ENCODE results near the gene TRAPPC5. TPM values are rescaled to one million over a fixed set of nuclear protein-coding genes. Genes with fewer than 3 reads are reported as not detected.

The TRAPPC5 gene
- total RNA-seq, 1 experiment from 2014 or later = 101 TPM

DNA sequence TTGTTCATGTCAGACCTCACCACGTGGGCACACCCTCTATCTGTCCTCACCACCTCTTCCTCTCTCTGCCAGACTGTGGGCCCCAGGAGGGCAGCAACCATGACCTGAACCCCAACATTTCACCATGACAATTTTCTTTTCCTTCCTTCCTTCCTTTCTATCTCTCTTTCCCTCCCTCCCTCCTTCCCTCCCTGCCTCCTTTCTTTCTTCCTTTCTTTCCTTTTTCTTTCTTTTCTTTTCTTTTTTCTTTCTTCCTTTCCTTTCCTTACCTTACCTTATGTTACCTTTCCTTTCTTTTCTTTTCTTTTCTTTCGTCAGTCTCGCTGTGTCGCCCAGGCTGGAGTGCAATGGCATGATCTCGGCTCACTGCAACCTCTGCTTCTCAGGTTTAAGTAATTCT is 30.0 kb downstream of the TRAPPC5 start:
- ATAC-seq = no peak
- no TSS peak for BruUV-seq (replicated peaks)
- no peaks in the 10 kb centered on the region for H3K9me3 ChIP-seq (ENCODE audit: control insufficient read depth in 1 of 2, insufficient read depth in 1 of 2, low read depth in 1 of 2, low read length in 2 of 2)
- H3K4me1 ChIP-seq (ENCODE audit: control insufficient read depth in 1 of 2, insufficient read depth in 2 of 2, low read length in 2 of 2) = no peaks in the 10 kb centered on the region
- no peaks in the 10 kb centered on the region for H3K27me3 ChIP-seq (ENCODE audit: insufficient read depth, low read length)
- CTCF ChIA-PET = no interaction called here
- no peak overlapping the region for H3K4me3 ChIP-seq (replicated peaks in 1 of 2; ENCODE audit: low read depth in 1 of 2, low read length in 2 of 2)
- POLR2A ChIA-PET = no interaction called here
- H2AFZ ChIP-seq (ENCODE audit: low read depth, low read length, poor library complexity, severe bottlenecking) = no peak overlapping the region
- H3K4me2 ChIP-seq (ENCODE audit: low read length) = no peak overlapping the region
- RAD21 ChIA-PET (ENCODE audit: low non-redundant PET in 1 of 2, low total read pairs in 2 of 2, uncharacterized antibody in 2 of 2, unreplicated experiment in 2 of 2) = no interaction called here
- no peaks in the 10 kb centered on the region for H3K79me2 ChIP-seq (ENCODE audit: insufficient read depth, low read length)
- H3K9me2 ChIP-seq (ENCODE audit: insufficient read depth) = no peaks in the 10 kb centered on the region
- no peak overlapping the region for H3K27ac ChIP-seq (ENCODE audit: low read depth, low read length)
- intact Hi-C loops (cut with micrococcal nuclease) = no loop called here
- H4K20me1 ChIP-seq (ENCODE audit: insufficient read depth) = no peaks in the 10 kb centered on the region
- TF ChIP-seq, protein P1, sequence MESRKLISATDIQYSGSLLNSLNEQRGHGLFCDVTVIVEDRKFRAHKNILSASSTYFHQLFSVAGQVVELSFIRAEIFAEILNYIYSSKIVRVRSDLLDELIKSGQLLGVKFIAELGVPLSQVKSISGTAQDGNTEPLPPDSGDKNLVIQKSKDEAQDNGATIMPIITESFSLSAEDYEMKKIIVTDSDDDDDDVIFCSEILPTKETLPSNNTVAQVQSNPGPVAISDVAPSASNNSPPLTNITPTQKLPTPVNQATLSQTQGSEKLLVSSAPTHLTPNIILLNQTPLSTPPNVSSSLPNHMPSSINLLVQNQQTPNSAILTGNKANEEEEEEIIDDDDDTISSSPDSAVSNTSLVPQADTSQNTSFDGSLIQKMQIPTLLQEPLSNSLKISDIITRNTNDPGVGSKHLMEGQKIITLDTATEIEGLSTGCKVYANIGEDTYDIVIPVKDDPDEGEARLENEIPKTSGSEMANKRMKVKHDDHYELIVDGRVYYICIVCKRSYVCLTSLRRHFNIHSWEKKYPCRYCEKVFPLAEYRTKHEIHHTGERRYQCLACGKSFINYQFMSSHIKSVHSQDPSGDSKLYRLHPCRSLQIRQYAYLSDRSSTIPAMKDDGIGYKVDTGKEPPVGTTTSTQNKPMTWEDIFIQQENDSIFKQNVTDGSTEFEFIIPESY (IDR thresholded peaks at IDR 0.05; ENCODE audit: extremely low read depth, insufficient replicate concordance, low read length) = no peak
- no peak for TF ChIP-seq CBX3 (IDR thresholded peaks at IDR 0.05; ENCODE audit: low read depth)
- no peak for TF ChIP-seq EZH2phosphoT487 (IDR thresholded peaks at IDR 0.05; ENCODE audit: borderline replicate concordance)
- no peak for TF ChIP-seq YY1 (IDR thresholded peaks at IDR 0.05; ENCODE audit: extremely low read depth, insufficient replicate concordance, low read depth, low read length)
- no peak for TF ChIP-seq EGR1 (IDR thresholded peaks at IDR 0.05; ENCODE audit: low read depth)
- no peak for TF ChIP-seq RAD21 (IDR thresholded peaks at IDR 0.05; ENCODE audit: low read depth)
- no peak for TF ChIP-seq JUND (IDR thresholded peaks at IDR 0.05)
- no peak for TF ChIP-seq SP1 (IDR thresholded peaks at IDR 0.05; ENCODE audit: low read depth)
- TF ChIP-seq TCF7L2 (IDR thresholded peaks at IDR 0.05; ENCODE audit: borderline replicate concordance, extremely low read depth, insufficient read depth, insufficient read length) = no peak
- TF ChIP-seq SRF (IDR thresholded peaks at IDR 0.05; ENCODE audit: low read depth) = no peak
- no peak for TF ChIP-seq ZFX (IDR thresholded peaks at IDR 0.05)
- TF ChIP-seq POLR2A (IDR thresholded peaks at IDR 0.05; ENCODE audit: borderline replicate concordance, extremely low read depth, insufficient read depth, insufficient read length) = no peak
- TF ChIP-seq, protein P2, sequence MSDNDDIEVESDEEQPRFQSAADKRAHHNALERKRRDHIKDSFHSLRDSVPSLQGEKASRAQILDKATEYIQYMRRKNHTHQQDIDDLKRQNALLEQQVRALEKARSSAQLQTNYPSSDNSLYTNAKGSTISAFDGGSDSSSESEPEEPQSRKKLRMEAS (IDR thresholded peaks at IDR 0.05) = no peak
- no peak for TF ChIP-seq EZH2 (IDR thresholded peaks at IDR 0.05)
- no peaks in the 10 kb centered on the region for H3K36me3 ChIP-seq (ENCODE audit: control insufficient read depth in 1 of 2, insufficient read depth in 2 of 2, low read length in 2 of 2)
- no peak for DNase-seq (ENCODE audit: low read depth, low spot score)
- H3K9ac ChIP-seq (ENCODE audit: low read length) = no peak overlapping the region
